ENCODE measurements around the gene DEUP1. TPM values are rescaled to one million over a fixed set of nuclear protein-coding genes. Genes with fewer than 3 reads are reported as not detected.
"Not testable (repeated sequence)": the region's sequence is repeated elsewhere in the genome, so short reads cannot be mapped to it uniquely, and the experiment has no call there.

Gene DEUP1
- total RNA-seq, 2 experiments from 2014 or later, result not detected

DNA sequence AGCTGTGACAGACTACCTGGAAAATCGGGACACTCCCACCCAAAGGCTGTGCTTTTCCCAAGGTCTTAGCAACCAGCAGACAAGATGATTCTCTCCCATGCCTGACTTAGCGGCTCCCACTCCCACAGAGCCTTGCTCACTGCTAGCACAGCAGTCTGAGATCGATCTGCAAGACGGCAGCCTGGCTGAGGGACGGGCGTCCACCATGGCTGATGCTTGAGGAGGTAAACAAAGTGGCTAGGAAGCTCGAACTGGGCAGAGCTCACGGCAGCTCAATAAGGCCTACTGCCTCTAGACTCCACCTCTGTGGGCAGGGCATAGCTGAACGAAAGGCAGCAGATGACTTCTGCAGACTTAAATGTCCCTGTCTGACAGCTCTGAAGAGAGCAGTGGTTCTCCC lies 127.7 kb downstream of the DEUP1 start:
- no peak overlapping the region for H3K27ac Mint-ChIP-seq
- H3K4me3 Mint-ChIP-seq, result no peak overlapping the region
- no peaks in the 10 kb centered on the region for H3K36me3 Mint-ChIP-seq
- no peaks in the 10 kb centered on the region for H3K9me3 Mint-ChIP-seq
- intact Hi-C loops (cut with micrococcal nuclease), result no loop called here
- CTCF ChIA-PET, result interaction anchor here (1.2 kb wide), 1 partner anchor 84 kb away, joined by 5 read pairs; no protein-coding TSS in a partner anchor
- no peak for DNase-seq
- H3K4me1 Mint-ChIP-seq (ENCODE audit: low read depth), result no peaks in the 10 kb centered on the region
- POLR2A ChIA-PET, result no interaction called here
- peaks cover 3% of the 10 kb centered on the region for H3K27me3 Mint-ChIP-seq

GRCh38 chr11:93463666-93464065 lies 133.1 kb downstream of the DEUP1 start:
- H3K36me3 Mint-ChIP-seq; H3K27me3 Mint-ChIP-seq; intact Hi-C loops (cut with micrococcal nuclease); H3K4me3 Mint-ChIP-seq; H3K4me1 Mint-ChIP-seq (ENCODE audit: low read depth); H3K9me3 Mint-ChIP-seq; DNase-seq; POLR2A ChIA-PET; CTCF ChIA-PET; H3K27ac Mint-ChIP-seq: not testable (repeated sequence)

DNA sequence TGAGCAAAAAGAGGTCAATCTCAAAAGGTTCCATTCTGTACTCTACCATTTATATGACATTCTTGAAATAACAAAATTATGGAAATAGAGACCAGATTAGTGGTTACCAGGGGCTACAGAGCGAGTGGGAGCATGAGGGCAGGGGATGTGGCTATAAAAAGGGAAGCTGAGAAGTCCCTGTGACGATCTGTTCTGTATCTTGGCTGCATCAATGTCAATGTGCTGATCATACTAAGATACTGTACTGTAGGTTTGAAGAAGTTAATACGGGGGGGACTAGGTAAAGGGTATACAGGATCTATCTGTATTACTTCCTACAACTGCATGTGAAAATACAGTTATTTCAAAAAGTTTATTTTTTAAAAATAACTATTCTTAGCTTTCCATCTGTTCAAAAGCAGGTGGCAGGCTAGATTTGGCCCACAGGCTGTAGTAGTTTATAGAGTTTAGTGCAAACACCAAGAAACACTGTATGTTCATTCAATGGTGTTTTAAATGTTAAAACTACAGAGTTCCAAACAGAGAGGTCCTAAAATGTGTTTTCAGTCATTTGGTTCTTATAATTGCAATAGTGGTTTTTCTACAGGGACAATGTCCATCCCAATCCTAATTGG lies 134.5 kb downstream of the DEUP1 start:
- no peak overlapping the region for H3K27ac Mint-ChIP-seq
- intact Hi-C loops (cut with micrococcal nuclease), result no loop called here
- H3K27me3 Mint-ChIP-seq, result no peaks in the 10 kb centered on the region
- no peaks in the 10 kb centered on the region for H3K9me3 Mint-ChIP-seq
- H3K36me3 Mint-ChIP-seq, result no peaks in the 10 kb centered on the region
- H3K4me3 Mint-ChIP-seq, result no peak overlapping the region
- ChIA-PET POLR2A (no interaction called here), CTCF (no interaction called here)
- DNase-seq, result no peak
- H3K4me1 Mint-ChIP-seq (ENCODE audit: low read depth), result no peaks in the 10 kb centered on the region

DNA sequence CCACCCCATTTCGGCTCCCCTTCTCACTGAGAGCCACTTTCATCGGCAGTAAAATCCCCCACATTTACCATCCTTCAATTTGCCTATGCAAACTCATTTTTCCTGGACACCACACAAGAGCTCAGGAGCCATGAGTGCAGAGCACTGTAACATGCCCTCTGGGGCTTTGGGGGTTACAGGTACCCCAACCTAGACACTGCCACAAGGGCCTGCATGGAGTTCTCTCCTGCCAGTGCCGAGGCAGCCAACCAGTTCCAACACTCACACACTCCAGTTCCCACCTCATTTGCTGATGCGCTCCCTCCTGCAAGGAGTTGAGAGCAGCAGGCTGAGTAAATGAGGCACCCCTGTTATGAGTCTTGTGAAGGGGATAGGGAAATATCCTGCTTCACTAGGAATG lies 136.5 kb downstream of the DEUP1 start:
- CTCF ChIA-PET, result no interaction called here

GRCh38 chr11:93468290-93468689 lies 137.7 kb downstream of the DEUP1 start:
- Mint-ChIP-seq H3K4me3 (no peak overlapping the region), H3K36me3 (no peaks in the 10 kb centered on the region), H3K27ac (no peak overlapping the region), H3K4me1 (ENCODE audit: low read depth) (no peaks in the 10 kb centered on the region), H3K9me3 (no peaks in the 10 kb centered on the region), H3K27me3 (no peaks in the 10 kb centered on the region)
- no peak for DNase-seq
- ChIA-PET CTCF (interaction anchor here (0.6 kb wide), 1 partner anchor 188 kb away, joined by 3 read pairs; no protein-coding TSS in a partner anchor), POLR2A (no interaction called here)
- intact Hi-C loops (cut with micrococcal nuclease), result no loop called here

More for the DNA sequence above, 136.5 kb downstream of the DEUP1 start:
- no peaks in the 10 kb centered on the region for H3K4me1 Mint-ChIP-seq (ENCODE audit: low read depth)
- H3K36me3 Mint-ChIP-seq, result no peaks in the 10 kb centered on the region
- no peak for DNase-seq
- no peaks in the 10 kb centered on the region for H3K27me3 Mint-ChIP-seq
- no peak overlapping the region for H3K27ac Mint-ChIP-seq
- intact Hi-C loops (cut with micrococcal nuclease), result no loop called here
- POLR2A ChIA-PET, result no interaction called here
- no peak overlapping the region for H3K4me3 Mint-ChIP-seq
- no peaks in the 10 kb centered on the region for H3K9me3 Mint-ChIP-seq

- no peak for DNase-seq
- no peaks in the 10 kb centered on the region for H3K9me3 Mint-ChIP-seq
- intact Hi-C loops (cut with micrococcal nuclease), result no loop called here
- H3K27me3 Mint-ChIP-seq, result no peaks in the 10 kb centered on the region
- peaks cover 7% of the 10 kb centered on the region for H3K36me3 Mint-ChIP-seq
- ChIA-PET CTCF (no interaction called here), POLR2A (no interaction called here)
- no peaks in the 10 kb centered on the region for H3K4me1 Mint-ChIP-seq (ENCODE audit: low read depth)
- H3K4me3 Mint-ChIP-seq, result no peak overlapping the region
- H3K27ac Mint-ChIP-seq, result no peak overlapping the region
Measured at GRCh38 chr11:93474123-93474522, 143.6 kb downstream of the DEUP1 start.

DNA sequence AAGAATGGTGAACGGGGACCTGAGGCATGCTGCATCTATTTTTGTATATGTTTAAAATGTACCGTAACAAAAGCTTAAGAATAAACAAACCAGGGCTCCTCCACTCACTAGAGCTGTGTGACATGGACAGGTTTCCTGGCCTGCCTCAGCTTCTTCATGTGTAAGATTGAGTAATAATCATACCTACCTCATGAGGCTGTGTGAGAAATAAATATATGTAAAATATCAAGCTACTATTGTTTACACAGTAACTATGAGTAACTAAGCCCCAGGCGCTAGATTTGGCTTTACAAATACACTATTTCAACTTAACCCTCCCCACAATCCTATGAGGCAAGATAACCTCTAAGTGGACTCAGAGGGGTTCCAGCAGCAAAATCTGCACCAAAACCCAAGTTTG lies 146.3 kb downstream of the DEUP1 start:
- ChIA-PET CTCF (no interaction called here), POLR2A (no interaction called here)
- no peaks in the 10 kb centered on the region for H3K9me3 Mint-ChIP-seq
- DNase-seq, result no peak
- peaks cover 11% of the 10 kb centered on the region for H3K36me3 Mint-ChIP-seq
- no peaks in the 10 kb centered on the region for H3K4me1 Mint-ChIP-seq (ENCODE audit: low read depth)
- H3K4me3 Mint-ChIP-seq, result no peak overlapping the region
- intact Hi-C loops (cut with micrococcal nuclease), result no loop called here
- no peak overlapping the region for H3K27ac Mint-ChIP-seq
- H3K27me3 Mint-ChIP-seq, result no peaks in the 10 kb centered on the region

GRCh38 chr11:93477684-93478234 lies 147.2 kb downstream of the DEUP1 start:
- intact Hi-C loops (cut with micrococcal nuclease), result no loop called here
- H3K36me3 Mint-ChIP-seq, result peaks cover 11% of the 10 kb centered on the region
- CTCF ChIA-PET, result no interaction called here
- no peak for DNase-seq
- no peak overlapping the region for H3K27ac Mint-ChIP-seq
- no peaks in the 10 kb centered on the region for H3K27me3 Mint-ChIP-seq
- no peak overlapping the region for H3K4me3 Mint-ChIP-seq
- no peaks in the 10 kb centered on the region for H3K4me1 Mint-ChIP-seq (ENCODE audit: low read depth)
- no peaks in the 10 kb centered on the region for H3K9me3 Mint-ChIP-seq
- POLR2A ChIA-PET, result no interaction called here

GRCh38 chr11:93478841-93479240 lies 148.3 kb downstream of the DEUP1 start:
- no peak overlapping the region for H3K27ac Mint-ChIP-seq
- H3K27me3 Mint-ChIP-seq, result no peaks in the 10 kb centered on the region
- no peaks in the 10 kb centered on the region for H3K9me3 Mint-ChIP-seq
- intact Hi-C loops (cut with micrococcal nuclease), result no loop called here
- peaks cover 11% of the 10 kb centered on the region for H3K36me3 Mint-ChIP-seq
- H3K4me3 Mint-ChIP-seq, result no peak overlapping the region
- no peak for DNase-seq
- H3K4me1 Mint-ChIP-seq (ENCODE audit: low read depth), result no peaks in the 10 kb centered on the region
- ChIA-PET POLR2A (no interaction called here), CTCF (no interaction called here)

DNA sequence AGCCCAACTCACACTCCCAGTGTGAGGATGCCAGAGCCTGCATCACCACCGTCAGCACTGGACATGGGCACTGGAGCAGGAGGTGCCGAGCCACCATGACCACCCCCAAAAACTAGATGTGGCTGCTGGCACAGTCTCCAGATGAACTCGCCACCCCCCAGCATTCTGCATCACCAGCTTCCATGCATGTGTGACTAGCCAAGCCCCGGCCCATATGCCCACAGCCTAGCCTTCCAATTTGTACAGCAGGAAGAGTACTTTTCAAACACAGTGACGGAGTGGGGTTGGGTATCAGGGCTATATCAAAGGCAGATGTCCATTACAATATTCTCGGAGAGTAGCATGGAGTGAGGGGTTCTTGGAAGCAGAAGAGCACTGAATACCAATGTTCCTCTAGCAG lies 149.7 kb downstream of the DEUP1 start:
- Mint-ChIP-seq H3K4me3 (no peak overlapping the region), H3K27me3 (no peaks in the 10 kb centered on the region), H3K36me3 (peaks cover 11% of the 10 kb centered on the region), H3K9me3 (no peaks in the 10 kb centered on the region), H3K4me1 (ENCODE audit: low read depth) (no peaks in the 10 kb centered on the region), H3K27ac (no peak overlapping the region)
- CTCF ChIA-PET, result no interaction called here
- intact Hi-C loops (cut with micrococcal nuclease), result no loop called here
- DNase-seq, result no peak
- POLR2A ChIA-PET, result no interaction called here

DNA sequence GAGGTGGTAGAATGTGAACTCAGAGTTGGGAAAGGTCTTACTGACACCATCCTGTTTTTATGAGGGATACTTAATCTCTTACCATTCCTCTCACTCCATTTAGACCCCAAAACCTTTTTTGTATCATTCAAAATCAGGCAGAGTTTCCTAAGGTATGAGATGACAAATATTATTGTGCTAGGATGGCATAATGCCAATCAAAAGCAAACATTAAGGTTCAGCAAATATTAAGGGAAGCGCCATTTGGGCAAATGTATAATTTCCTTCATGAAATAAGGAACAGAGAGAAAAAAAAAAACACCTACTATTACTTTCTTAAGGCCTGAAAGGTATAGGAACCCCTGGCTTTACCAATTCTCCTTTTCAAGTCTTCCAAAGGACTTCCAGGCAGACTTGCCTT lies 150.2 kb downstream of the DEUP1 start:
- ChIA-PET POLR2A (no interaction called here), CTCF (no interaction called here)
- peaks cover 11% of the 10 kb centered on the region for H3K36me3 Mint-ChIP-seq
- no peak for DNase-seq
- H3K4me1 Mint-ChIP-seq (ENCODE audit: low read depth), result no peaks in the 10 kb centered on the region
- H3K4me3 Mint-ChIP-seq, result no peak overlapping the region
- no peaks in the 10 kb centered on the region for H3K27me3 Mint-ChIP-seq
- intact Hi-C loops (cut with micrococcal nuclease), result no loop called here
- no peaks in the 10 kb centered on the region for H3K9me3 Mint-ChIP-seq
- no peak overlapping the region for H3K27ac Mint-ChIP-seq

DNA sequence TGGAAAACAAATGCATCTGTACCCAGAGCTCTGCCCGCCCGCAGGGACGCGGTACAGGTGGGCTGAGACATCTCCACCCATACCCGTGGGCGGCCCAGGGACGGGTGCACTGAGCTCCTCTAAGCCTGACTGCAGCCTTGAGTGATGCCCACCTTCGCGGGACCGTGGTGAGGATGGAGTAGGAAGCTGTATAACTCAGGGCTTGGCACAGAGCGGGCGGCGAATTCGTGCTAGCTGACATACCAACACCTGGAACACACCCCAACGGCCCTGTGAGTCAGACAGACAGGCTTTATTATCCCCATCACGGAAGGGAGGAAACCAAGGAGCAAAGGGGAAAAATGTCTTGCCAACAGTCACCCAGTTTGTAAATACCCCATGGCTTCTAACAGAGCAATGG lies 150.7 kb downstream of the DEUP1 start:
- peaks cover 11% of the 10 kb centered on the region for H3K36me3 Mint-ChIP-seq
- intact Hi-C loops (cut with micrococcal nuclease), result no loop called here
- H3K4me1 Mint-ChIP-seq (ENCODE audit: low read depth), result no peaks in the 10 kb centered on the region
- H3K4me3 Mint-ChIP-seq, result no peak overlapping the region
- no peaks in the 10 kb centered on the region for H3K27me3 Mint-ChIP-seq
- no peak overlapping the region for H3K27ac Mint-ChIP-seq
- no peaks in the 10 kb centered on the region for H3K9me3 Mint-ChIP-seq
- POLR2A ChIA-PET, result no interaction called here
- DNase-seq, result no peak
- CTCF ChIA-PET, result no interaction called here

DNA sequence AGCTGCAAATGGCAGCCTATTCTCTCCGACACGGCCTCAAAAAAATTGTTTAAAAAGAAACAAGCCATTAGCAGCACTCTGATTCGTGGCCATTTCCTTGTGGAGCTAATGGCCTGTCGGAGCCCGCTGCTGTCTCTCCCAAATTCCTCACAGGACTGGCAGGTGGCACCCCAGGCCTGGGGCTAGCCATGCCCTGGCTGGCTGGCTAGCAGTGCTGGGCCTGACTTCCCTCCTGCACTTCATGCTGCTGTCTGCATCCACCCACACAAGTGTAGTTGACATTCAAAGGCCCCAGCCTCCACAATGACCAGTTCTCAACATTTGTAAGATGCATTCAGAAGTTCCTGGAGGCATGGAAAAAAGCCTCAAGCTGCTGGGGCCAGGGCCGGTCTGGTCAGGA lies 151.2 kb downstream of the DEUP1 start:
- Mint-ChIP-seq H3K4me1 (ENCODE audit: low read depth) (no peaks in the 10 kb centered on the region), H3K9me3 (no peaks in the 10 kb centered on the region), H3K4me3 (no peak overlapping the region), H3K27me3 (no peaks in the 10 kb centered on the region), H3K36me3 (peaks cover 11% of the 10 kb centered on the region), H3K27ac (no peak overlapping the region)
- CTCF ChIA-PET, result no interaction called here
- POLR2A ChIA-PET, result no interaction called here
- intact Hi-C loops (cut with micrococcal nuclease), result no loop called here
- no peak for DNase-seq
